Kidney (tissue), 14 donors: ENCODE measurements around the gene GPSM1. TPM values are rescaled to one million over a fixed set of nuclear protein-coding genes. Genes with fewer than 3 reads are reported as not detected.

Source experiments
- DNase-seq, 5 donors: peaks; one replicate each; pipeline ENCODE4 v3.0.0-alpha.2; 2013 to 2020
- FAIRE-seq: peaks from 2 replicates; lab custom pipeline; 2012; peaks lifted over from hg19 to GRCh38; lab: Jason Lieb, UNC
- H3K27ac ChIP-seq, 2 donors: one replicate each; pipeline ENCODE4 v1.7.0; 2013; ENCODE audit warnings: low read depth in 2 of 2, low read length in 2 of 2, inconsistent platforms in 1 of 2
- H3K27me3 ChIP-seq: one replicate; pipeline ENCODE4 v1.7.1; 2013; ENCODE audit warnings: low read length, inconsistent platforms; ENCODE audit not compliant: control insufficient read depth, insufficient read depth
- H3K36me3 ChIP-seq, 3 donors: one replicate each; pipeline versions ENCODE4 v1.7.0 to v1.7.1; 2013; ENCODE audit warnings: low read length in 3 of 3, control low read depth in 1 of 3, inconsistent platforms in 1 of 3; ENCODE audit not compliant: insufficient read depth in 3 of 3, control insufficient read depth in 2 of 3
- H3K4me1 ChIP-seq, 3 donors: one replicate each; pipeline versions ENCODE4 v1.7.0 to v1.7.1; 2013; ENCODE audit warnings: low read length in 3 of 3, inconsistent platforms in 1 of 3, low read depth in 1 of 3; ENCODE audit not compliant: control insufficient read depth in 2 of 3, insufficient read depth in 2 of 3
- H3K4me3 ChIP-seq, 3 donors: one replicate each; pipeline versions ENCODE4 v1.7.0 to v1.8.1; 2013; ENCODE audit warnings: low read length in 3 of 3, control low read depth in 1 of 3, inconsistent platforms in 1 of 3
- H3K9ac ChIP-seq, 3 donors: one replicate each; pipeline versions ENCODE4 v1.7.0 to v1.7.1; 2013; ENCODE audit warnings: low read length in 3 of 3, control low read depth in 1 of 3, inconsistent platforms in 1 of 3
- H3K9me3 ChIP-seq, 3 donors: one replicate each; pipeline versions ENCODE4 v1.7.0 to v1.7.1; 2013; ENCODE audit warnings: low read length in 3 of 3, control low read depth in 1 of 3, inconsistent platforms in 1 of 3; ENCODE audit not compliant: control insufficient read depth in 2 of 3, insufficient read depth in 1 of 3
- intact Hi-C: fragments of 100-400 bp; cut with DNase I; formaldehyde crosslinking; loops from one replicate; pipeline ENCODE4 v1.11.1; 2022
- polyA plus RNA-seq: library from polyadenylated mRNA; stranded (reverse); fragments of 350-450 nt; fragmentation: Illumina TruSeq; extraction: RNeasy Lipid Tissue Mini Kit (QIAGEN cat#74804); gene quantifications from one replicate; pipeline ENCODE4 v1.2.3, GENCODE V29; 2014; ENCODE audit warnings: low read depth, low replicate concordance; ENCODE audit not compliant: insufficient read depth
- total RNA-seq: library from RNA; stranded (reverse); fragmentation: NEBNext Ultra II Directional; extraction: Animal tissue kit (Norgen Biotek cat#: 25700); gene quantifications from one replicate; pipeline ENCODE4 v1.2.1, GENCODE V29; 2021
- TF ChIP-seq, protein P1 (sequence below): IDR thresholded peaks from 3 replicates; pipeline ENCODE4 v1.5.1; 2012; ENCODE audit warnings: mild to moderate bottlenecking, moderate library complexity, borderline replicate concordance; ENCODE audit not compliant: insufficient read depth; ENCODE audit errors: extremely low read depth
- donor health status: control.
- donor health status: control.
- donor health status: control.
- donor health status: control.
- donor health status: control.
- donor health status: DM: yes; HTN: yes; CAD: no.
- donor health status: Normal renal cell carcinoma (clear cell type).

GPSM1 gene
- total and polyA plus RNA-seq, 2 donors from 2014 or later, result 11.6 to 11.9 TPM

DNA sequence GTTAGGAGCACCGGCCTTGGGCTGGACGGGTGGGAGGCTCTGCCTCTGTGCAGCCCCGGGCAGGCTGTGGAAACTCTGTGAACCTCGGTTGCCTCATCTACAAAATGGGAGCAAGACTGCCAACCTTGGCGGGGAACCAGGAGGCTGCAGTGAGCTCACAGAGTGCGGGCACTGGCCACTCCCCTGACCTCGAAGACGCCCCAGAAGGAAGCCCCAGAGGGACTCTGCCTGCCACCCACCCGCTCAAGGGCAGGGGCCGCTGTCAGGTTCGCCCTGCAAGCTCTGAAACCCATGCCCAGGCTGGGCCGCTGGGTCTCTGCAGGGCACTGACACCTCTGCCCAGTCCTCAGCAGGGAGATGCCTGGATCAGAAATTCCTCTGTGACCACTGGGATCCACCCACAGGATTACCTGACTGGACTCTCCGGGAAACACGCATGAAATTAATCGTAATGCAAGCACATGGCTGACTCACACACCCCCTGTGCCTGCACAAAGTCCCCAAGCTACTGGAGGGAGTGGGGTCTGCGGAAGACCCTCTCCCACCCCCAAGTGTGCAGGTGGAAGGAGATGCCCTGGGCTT, 30.8 kb upstream of the GPSM1 start:
- H3K27me3 ChIP-seq, result no peaks in the 10 kb centered on the region
- TF ChIP-seq, protein P1, sequence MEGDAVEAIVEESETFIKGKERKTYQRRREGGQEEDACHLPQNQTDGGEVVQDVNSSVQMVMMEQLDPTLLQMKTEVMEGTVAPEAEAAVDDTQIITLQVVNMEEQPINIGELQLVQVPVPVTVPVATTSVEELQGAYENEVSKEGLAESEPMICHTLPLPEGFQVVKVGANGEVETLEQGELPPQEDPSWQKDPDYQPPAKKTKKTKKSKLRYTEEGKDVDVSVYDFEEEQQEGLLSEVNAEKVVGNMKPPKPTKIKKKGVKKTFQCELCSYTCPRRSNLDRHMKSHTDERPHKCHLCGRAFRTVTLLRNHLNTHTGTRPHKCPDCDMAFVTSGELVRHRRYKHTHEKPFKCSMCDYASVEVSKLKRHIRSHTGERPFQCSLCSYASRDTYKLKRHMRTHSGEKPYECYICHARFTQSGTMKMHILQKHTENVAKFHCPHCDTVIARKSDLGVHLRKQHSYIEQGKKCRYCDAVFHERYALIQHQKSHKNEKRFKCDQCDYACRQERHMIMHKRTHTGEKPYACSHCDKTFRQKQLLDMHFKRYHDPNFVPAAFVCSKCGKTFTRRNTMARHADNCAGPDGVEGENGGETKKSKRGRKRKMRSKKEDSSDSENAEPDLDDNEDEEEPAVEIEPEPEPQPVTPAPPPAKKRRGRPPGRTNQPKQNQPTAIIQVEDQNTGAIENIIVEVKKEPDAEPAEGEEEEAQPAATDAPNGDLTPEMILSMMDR, result no peak
- H3K9ac ChIP-seq, result no peak overlapping the region
- peak overlapping the region in 1 of 3 donors; percentile 21 for H3K4me3 ChIP-seq
- FAIRE-seq, result no peak
- no peaks in the 10 kb centered on the region for H3K9me3 ChIP-seq
- H3K4me1 ChIP-seq, result peaks cover 0 to 4% (median 0%) of the 10 kb centered on the region in 3 donors
- DNase-seq, result peak in 1 of 5 donors; percentile 60
- no peak overlapping the region for H3K27ac ChIP-seq
- intact Hi-C loops, result no loop called here
- H3K36me3 ChIP-seq, result no peaks in the 10 kb centered on the region

DNA sequence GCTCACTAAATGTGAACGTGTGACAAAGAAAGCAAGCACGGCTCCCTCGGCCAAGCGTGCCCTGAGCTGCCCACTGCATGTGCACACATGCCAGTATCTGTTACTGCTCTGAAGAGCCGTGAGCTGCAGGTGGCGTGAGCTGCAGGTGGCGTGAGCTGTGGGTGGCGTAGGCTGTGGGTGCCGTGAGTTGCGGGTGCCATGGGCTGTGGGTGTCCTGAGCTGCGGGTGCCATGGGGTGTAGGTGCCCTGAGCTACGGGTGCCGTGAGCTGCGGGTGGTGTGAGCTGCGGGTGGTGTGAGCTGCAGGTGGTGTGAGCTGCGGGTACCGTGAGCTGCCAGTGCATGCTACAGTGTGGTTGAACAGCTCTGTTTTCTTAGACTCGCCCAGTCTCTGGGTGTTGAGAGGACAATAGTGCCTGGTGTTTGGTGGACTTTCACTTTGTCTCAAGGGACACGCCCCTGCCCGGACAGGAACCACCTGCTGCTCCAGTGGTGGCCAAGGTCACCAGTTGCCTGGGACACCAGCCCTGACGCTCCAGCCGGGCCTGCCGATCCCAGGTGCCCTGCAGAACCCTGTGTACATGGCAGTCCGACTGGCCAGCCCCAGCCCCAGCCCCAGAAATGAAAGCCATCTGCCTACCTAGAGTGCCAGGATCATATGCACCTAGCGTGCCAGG, 30.2 kb upstream of the GPSM1 start:
- Histone ChIP-seq H3K27ac (no peak overlapping the region), H3K36me3 (no peaks in the 10 kb centered on the region), H3K4me1 (peaks cover 0 to 4% (median 0%) of the 10 kb centered on the region in 3 donors), H3K9ac (no peak overlapping the region), H3K27me3 (no peaks in the 10 kb centered on the region), H3K4me3 (peak overlapping the region in 1 of 3 donors; percentile 21), H3K9me3 (no peaks in the 10 kb centered on the region)
- peak in 3 of 5 donors; percentile 45 to 78 (median 57) for DNase-seq
- FAIRE-seq, result no peak
- TF ChIP-seq, protein P1, result no peak
- intact Hi-C loops, result no loop called here

GRCh38 chr9:136297766-136298735, 29.3 kb upstream of the GPSM1 start:
- TF ChIP-seq, protein P1, result no peak
- peaks cover 0 to 4% (median 0%) of the 10 kb centered on the region in 3 donors for H3K4me1 ChIP-seq
- H3K9ac ChIP-seq, result no peak overlapping the region
- DNase-seq (peak in 1 of 5 donors; percentile 55), FAIRE-seq (no peak)
- no peak overlapping the region for H3K4me3 ChIP-seq
- no peaks in the 10 kb centered on the region for H3K36me3 ChIP-seq
- no peaks in the 10 kb centered on the region for H3K9me3 ChIP-seq
- no peaks in the 10 kb centered on the region for H3K27me3 ChIP-seq
- intact Hi-C loops, result no loop called here
- H3K27ac ChIP-seq, result no peak overlapping the region
